Measurements from ENCODE around the gene TMEM79.

GRCh38 chr1:156284757-156285156, 632 bp downstream of the TMEM79 start:
- TF ChIP-seq CTCF (IDR thresholded peaks at IDR 0.05) (no peak), POLR2A (IDR thresholded peaks at IDR 0.05) (no peak), EP300 (IDR thresholded peaks at IDR 0.05) (no peak), POLR2AphosphoS5 (IDR thresholded peaks at IDR 0.05) (no peak)

Data from suprapubic skin (tissue), 4 donors.